Keratinocyte (primary cell): Measurements from ENCODE around the gene GJB4.

Source experiments
- CTCF ChIP-seq, 3 experiments: IDR thresholded peaks in 1 of 3; conservative IDR thresholded peaks in 1 of 3; optimal IDR thresholded peaks in 1 of 3; 2 replicates in 2 of 3; 3 replicates in 1 of 3; pipeline versions ENCODE3 to v1.5.1; 2011; ENCODE audit warnings: low read length in 3 of 3, mild to moderate bottlenecking in 3 of 3, moderate library complexity in 2 of 3, control low read depth in 1 of 3, inconsistent platforms in 1 of 3; ENCODE audit not compliant: insufficient read depth in 2 of 3; ENCODE audit errors: extremely low read depth in 1 of 3
- EZH2 ChIP-seq: IDR thresholded peaks from one replicate; pipeline ENCODE4 v1.6.1; 2012; ENCODE audit warnings: inconsistent platforms, mild to moderate bottlenecking, low read length, moderate library complexity

- TF ChIP-seq CTCF (optimal IDR thresholded peaks at IDR 0.05 in 1 of 3, IDR thresholded peaks at IDR 0.05 in 1 of 3, conservative IDR thresholded peaks at IDR 0.05 in 1 of 3; ENCODE audit: extremely low read depth in 1 of 3, insufficient read depth in 2 of 3, low read length in 3 of 3) (no peak), EZH2 (no peak)
These were observed 13.9 kb upstream of the GJB4 start for GRCh38 chr1:34745666-34746065.
